ENCODE results near the gene SLC6A17. TPM values are rescaled to one million over a fixed set of nuclear protein-coding genes. Genes with fewer than 3 reads are reported as not detected.

The SLC6A17 gene
- total and polyA plus RNA-seq, 2 donors (not counting 3 experiments of a cell fraction or from before 2014, with no cell fraction given): 0.03 TPM; not detected in 1

DNA sequence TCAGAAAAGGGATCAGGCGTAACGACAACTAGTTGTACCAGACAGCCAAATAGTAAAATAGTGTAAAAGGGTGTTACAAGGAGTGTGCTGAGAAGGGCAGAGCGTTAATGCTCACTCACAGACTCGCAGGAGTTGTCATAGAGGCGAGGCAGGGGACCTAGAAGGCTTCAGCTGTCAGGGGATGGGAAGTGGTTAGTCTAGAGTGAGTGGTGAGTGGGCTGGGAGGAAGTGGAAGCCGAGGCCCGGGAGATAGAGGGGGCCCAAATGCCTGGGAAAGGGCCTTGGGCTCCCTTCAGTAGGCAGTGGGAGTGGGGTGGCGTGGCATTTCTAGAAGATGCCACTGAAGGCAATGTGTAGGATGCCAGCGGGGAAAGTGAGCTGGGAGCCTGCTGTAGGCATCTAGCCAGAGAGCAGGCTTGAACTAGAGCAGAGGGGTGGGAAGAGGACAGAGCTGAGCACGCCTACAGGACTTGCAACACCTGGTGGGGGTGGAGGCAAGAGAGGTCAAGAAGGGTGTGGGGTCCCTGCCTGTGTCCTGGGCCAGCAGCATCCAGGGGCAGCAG lies 10.3 kb downstream of the SLC6A17 start:
- dilution Hi-C loops (cut with MboI; ENCODE audit: extremely low pct_ligation_motif_present, low sequenced_read_pairs): no loop called here
- CTCF ChIA-PET: no interaction called here

More for the DNA sequence above, 10.3 kb downstream of the SLC6A17 start:
- H3K27ac ChIP-seq (ENCODE audit: insufficient read depth, low read depth, low read length): no peak overlapping the region
- no peak overlapping the region for H2AFZ ChIP-seq (ENCODE audit: low read depth, low read length)
- no peaks in the 10 kb centered on the region for H3K36me3 ChIP-seq (ENCODE audit: control insufficient read depth in 2 of 2, extremely low read depth in 1 of 2, insufficient read depth in 2 of 2, low read length in 2 of 2)
- DNase-seq (ENCODE audit: low read depth, low spot score): no peak
- no peaks in the 10 kb centered on the region for H3K79me2 ChIP-seq (ENCODE audit: control insufficient read depth, insufficient read depth, low read length)
- H3K4me2 ChIP-seq (ENCODE audit: insufficient read depth, low read length): no peak overlapping the region
- H3K27me3 ChIP-seq (ENCODE audit: control insufficient read depth in 2 of 2, insufficient read depth in 2 of 2, low read length in 2 of 2): no peaks in the 10 kb centered on the region
- H3K9ac ChIP-seq (replicated peaks; ENCODE audit: extremely low read depth, insufficient read depth, low read length): no peak overlapping the region
- H3K4me1 ChIP-seq (ENCODE audit: control insufficient read depth, extremely low read depth, insufficient read depth, low read length): no peaks in the 10 kb centered on the region
- POLR2A ChIA-PET: no interaction called here
- H3K4me3 ChIP-seq (replicated peaks in 1 of 3; ENCODE audit: insufficient read depth in 1 of 3, low read depth in 1 of 3, low read length in 3 of 3): no peak overlapping the region
- no peaks in the 10 kb centered on the region for H3K9me1 ChIP-seq (replicated peaks; ENCODE audit: control insufficient read depth, extremely low read depth, insufficient read depth, low read length)
- no peak for FAIRE-seq
- H3K9me3 ChIP-seq (replicated peaks; ENCODE audit: control insufficient read depth, insufficient read depth, low read length): no peaks in the 10 kb centered on the region
- H4K20me1 ChIP-seq (replicated peaks; ENCODE audit: control insufficient read depth, extremely low read depth, insufficient read depth, low read length): no peaks in the 10 kb centered on the region
- intact Hi-C loops (cut with micrococcal nuclease): no loop called here
- TF ChIP-seq FOS (IDR thresholded peaks at IDR 0.05; ENCODE audit: borderline replicate concordance, insufficient read depth, low read length) (no peak), MYC (IDR thresholded peaks at IDR 0.05; ENCODE audit: low read depth, low read length) (no peak), EZH2 (IDR thresholded peaks at IDR 0.05; ENCODE audit: borderline replicate concordance, low read depth, low read length, severe bottlenecking) (no peak), GATA2 (IDR thresholded peaks at IDR 0.05; ENCODE audit: insufficient read depth, insufficient read length, low read depth, low read length) (no peak), POLR2AphosphoS5 (IDR thresholded peaks at IDR 0.05; ENCODE audit: insufficient read depth, low read depth, low read length) (no peak), POLR2A (IDR thresholded peaks at IDR 0.05; ENCODE audit: low read depth, low read length) (no peak), JUN (IDR thresholded peaks at IDR 0.05; ENCODE audit: borderline replicate concordance, insufficient read depth, insufficient read length, low read depth) (no peak)
- TF ChIP-seq, protein P1, sequence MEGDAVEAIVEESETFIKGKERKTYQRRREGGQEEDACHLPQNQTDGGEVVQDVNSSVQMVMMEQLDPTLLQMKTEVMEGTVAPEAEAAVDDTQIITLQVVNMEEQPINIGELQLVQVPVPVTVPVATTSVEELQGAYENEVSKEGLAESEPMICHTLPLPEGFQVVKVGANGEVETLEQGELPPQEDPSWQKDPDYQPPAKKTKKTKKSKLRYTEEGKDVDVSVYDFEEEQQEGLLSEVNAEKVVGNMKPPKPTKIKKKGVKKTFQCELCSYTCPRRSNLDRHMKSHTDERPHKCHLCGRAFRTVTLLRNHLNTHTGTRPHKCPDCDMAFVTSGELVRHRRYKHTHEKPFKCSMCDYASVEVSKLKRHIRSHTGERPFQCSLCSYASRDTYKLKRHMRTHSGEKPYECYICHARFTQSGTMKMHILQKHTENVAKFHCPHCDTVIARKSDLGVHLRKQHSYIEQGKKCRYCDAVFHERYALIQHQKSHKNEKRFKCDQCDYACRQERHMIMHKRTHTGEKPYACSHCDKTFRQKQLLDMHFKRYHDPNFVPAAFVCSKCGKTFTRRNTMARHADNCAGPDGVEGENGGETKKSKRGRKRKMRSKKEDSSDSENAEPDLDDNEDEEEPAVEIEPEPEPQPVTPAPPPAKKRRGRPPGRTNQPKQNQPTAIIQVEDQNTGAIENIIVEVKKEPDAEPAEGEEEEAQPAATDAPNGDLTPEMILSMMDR (IDR thresholded peaks at IDR 0.05; ENCODE audit: extremely low read depth in 1 of 2, insufficient read depth in 1 of 2, low read depth in 1 of 2, low read length in 2 of 2): no peak
- TF ChIP-seq, protein P2, sequence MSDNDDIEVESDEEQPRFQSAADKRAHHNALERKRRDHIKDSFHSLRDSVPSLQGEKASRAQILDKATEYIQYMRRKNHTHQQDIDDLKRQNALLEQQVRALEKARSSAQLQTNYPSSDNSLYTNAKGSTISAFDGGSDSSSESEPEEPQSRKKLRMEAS (IDR thresholded peaks at IDR 0.05; ENCODE audit: insufficient read depth, insufficient read length): no peak
- no TSS peak for BruUV-seq (replicated peaks)
